ENCODE measurements around the gene CMTM6.

The CMTM6 gene

DNA sequence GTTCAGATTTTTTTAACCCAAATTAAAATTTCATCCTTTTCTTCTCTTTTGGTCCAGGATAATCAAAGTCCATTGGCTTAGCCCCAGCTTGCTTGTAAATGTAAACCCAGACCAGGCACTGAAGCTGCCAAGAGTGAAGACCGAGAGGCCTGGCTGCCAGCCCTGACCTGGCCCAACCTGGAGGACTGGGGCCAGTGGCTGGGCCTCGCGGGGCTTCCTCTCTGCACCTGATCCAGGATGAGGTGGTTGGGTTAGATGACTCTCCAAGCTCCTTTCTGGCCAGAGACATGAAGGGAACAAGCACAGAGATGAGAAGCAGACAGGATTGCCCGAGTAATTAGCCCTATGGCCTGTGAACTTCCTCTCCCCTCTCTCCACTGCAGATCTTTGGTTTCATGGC, 50.6 kb downstream of the CMTM6 start:
- TF ChIP-seq, protein P1, sequence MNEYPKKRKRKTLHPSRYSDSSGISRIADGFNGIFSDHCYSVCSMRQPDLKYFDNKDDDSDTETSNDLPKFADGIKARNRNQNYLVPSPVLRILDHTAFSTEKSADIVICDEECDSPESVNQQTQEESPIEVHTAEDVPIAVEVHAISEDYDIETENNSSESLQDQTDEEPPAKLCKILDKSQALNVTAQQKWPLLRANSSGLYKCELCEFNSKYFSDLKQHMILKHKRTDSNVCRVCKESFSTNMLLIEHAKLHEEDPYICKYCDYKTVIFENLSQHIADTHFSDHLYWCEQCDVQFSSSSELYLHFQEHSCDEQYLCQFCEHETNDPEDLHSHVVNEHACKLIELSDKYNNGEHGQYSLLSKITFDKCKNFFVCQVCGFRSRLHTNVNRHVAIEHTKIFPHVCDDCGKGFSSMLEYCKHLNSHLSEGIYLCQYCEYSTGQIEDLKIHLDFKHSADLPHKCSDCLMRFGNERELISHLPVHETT (tag by site-specific recombination; IDR thresholded peaks at IDR 0.05): no peak
- TF ChIP-seq, protein P2, sequence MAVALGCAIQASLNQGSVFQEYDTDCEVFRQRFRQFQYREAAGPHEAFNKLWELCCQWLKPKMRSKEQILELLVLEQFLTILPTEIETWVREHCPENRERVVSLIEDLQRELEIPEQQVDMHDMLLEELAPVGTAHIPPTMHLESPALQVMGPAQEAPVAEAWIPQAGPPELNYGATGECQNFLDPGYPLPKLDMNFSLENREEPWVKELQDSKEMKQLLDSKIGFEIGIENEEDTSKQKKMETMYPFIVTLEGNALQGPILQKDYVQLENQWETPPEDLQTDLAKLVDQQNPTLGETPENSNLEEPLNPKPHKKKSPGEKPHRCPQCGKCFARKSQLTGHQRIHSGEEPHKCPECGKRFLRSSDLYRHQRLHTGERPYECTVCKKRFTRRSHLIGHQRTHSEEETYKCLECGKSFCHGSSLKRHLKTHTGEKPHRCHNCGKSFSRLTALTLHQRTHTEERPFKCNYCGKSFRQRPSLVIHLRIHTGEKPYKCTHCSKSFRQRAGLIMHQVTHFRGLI (tag by site-specific recombination; IDR thresholded peaks at IDR 0.05): 0 out of 2 replicates have a peak, but pooled peaks have one; percentile 19
- H3K27ac ChIP-seq (ENCODE audit: extremely low read depth, low read depth, low read length): no peak overlapping the region
- ChIA-PET CTCF (interaction anchor here (0.6 kb wide), 1 partner anchor 275 kb away, joined by 3 read pairs; no protein-coding TSS in a partner anchor), POLR2A (no interaction called here)
- peaks cover 0 to 14% of the 10 kb centered on the region in 2 experiments; a peak in 2 of 3 replicates for H3K36me3 ChIP-seq (ENCODE audit: control insufficient read depth in 2 of 2, insufficient read depth in 1 of 2, low read length in 2 of 2)
- H3K4me1 ChIP-seq (ENCODE audit: control insufficient read depth, insufficient read depth, low read length): no peaks in the 10 kb centered on the region
- H3K4me3 ChIP-seq (ENCODE audit: low read depth, low read length): no peak overlapping the region
- no peaks in the 10 kb centered on the region for H3K9me3 ChIP-seq (ENCODE audit: control insufficient read depth, insufficient read depth, low read depth, low read length)

DNA sequence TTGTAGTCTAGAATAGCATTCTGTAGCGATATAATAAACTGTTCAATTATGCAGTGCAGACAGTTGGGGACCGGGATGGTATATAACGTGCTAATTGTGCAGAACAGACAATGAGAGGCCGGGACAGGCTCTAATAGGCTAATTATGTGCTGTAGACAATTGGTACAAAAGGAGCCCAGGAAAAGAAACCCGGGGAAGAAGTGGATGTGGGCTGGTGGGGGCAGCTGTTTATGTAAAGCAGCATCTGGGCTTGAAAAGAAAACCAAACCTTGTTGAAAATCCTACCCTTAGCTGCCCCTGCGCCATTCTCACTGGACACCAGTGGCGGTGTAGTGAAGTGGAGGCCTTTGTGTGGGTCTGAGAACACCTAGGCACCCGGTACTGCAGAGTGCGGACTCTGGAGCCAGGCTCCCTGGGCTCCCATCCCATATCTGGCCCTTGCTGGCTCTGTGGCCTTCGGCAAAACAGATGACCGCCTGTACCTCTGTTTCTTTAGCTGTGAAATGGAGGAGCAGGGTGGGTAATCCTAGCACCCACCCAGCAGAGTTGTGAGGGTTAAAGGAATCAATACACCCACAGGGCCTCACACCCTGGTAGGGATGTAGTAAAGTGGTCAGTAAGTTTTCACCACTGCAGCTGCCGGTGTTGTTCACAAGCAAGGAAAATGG, 51.5 kb downstream of the CMTM6 start:
- ChIA-PET POLR2A (no interaction called here), CTCF (interaction anchor here (0.6 to 1.1 kb wide), 3 partner anchors 10 to 273 kb away, joined by 3 to 4 read pairs (median 4); no protein-coding TSS in a partner anchor)

DNA sequence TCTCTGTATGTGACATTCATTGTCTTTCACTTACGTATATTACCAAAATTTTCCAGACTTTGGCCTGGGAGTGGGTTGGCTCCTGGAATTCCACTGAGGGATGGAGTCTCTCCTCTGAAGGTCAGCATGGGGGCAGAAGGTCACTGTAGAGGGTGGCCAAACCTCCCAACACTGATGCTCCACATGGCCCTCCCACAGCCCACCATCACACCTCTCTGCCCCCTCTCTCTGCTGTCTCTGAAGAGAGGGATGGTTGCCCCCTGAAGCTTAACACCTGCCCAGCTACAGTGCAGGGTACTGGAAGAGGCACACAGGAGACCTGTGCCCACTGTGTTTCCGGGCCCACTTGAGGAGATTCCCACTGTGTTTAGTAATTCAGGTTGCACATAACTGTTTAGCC, 52.2 kb downstream of the CMTM6 start:
- POLR2A ChIA-PET: no interaction called here
- no peak overlapping the region for H3K27ac ChIP-seq (ENCODE audit: extremely low read depth, low read depth, low read length)
- no peak overlapping the region for H3K4me3 ChIP-seq (ENCODE audit: low read depth, low read length)
- H3K9me3 ChIP-seq (ENCODE audit: control insufficient read depth, insufficient read depth, low read depth, low read length): no peaks in the 10 kb centered on the region
- TF ChIP-seq ZBTB17 (tag by site-specific recombination; IDR thresholded peaks at IDR 0.05) (no peak), ZNF23 (tag by site-specific recombination; IDR thresholded peaks at IDR 0.05; ENCODE audit: borderline replicate concordance) (no peak), ZSCAN30 (tag by site-specific recombination; IDR thresholded peaks at IDR 0.05) (no peak), ZFP37 (tag by site-specific recombination; IDR thresholded peaks at IDR 0.05) (no peak), ZNF132 (tag by site-specific recombination; IDR thresholded peaks at IDR 0.05; ENCODE audit: borderline replicate concordance) (no peak), ZNF837 (tag by site-specific recombination; IDR thresholded peaks at IDR 0.05) (no peak), ZNF366 (tag by site-specific recombination; conservative IDR thresholded peaks at IDR 0.05) (no peak), ZNF248 (tag by site-specific recombination; IDR thresholded peaks at IDR 0.05) (no peak), ZNF184 (tag by site-specific recombination; IDR thresholded peaks at IDR 0.05) (no peak)
- TF ChIP-seq, protein P3, sequence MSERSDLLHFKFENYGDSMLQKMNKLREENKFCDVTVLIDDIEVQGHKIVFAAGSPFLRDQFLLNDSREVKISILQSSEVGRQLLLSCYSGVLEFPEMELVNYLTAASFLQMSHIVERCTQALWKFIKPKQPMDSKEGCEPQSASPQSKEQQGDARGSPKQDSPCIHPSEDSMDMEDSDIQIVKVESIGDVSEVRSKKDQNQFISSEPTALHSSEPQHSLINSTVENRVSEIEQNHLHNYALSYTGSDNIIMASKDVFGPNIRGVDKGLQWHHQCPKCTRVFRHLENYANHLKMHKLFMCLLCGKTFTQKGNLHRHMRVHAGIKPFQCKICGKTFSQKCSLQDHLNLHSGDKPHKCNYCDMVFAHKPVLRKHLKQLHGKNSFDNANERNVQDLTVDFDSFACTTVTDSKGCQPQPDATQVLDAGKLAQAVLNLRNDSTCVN (tag by site-specific recombination; optimal IDR thresholded peaks at IDR 0.05): no peak
- peaks cover 0 to 14% of the 10 kb centered on the region in 2 experiments; a peak in 2 of 3 replicates for H3K36me3 ChIP-seq (ENCODE audit: control insufficient read depth in 2 of 2, insufficient read depth in 1 of 2, low read length in 2 of 2)
- no peaks in the 10 kb centered on the region for H3K4me1 ChIP-seq (ENCODE audit: control insufficient read depth, insufficient read depth, low read length)
- CTCF ChIA-PET: interaction anchor here (0.6 to 1.1 kb wide), 3 partner anchors 11 to 272 kb away, joined by 3 to 4 read pairs (median 4); no protein-coding TSS in a partner anchor

More for the DNA sequence above, 51.5 kb downstream of the CMTM6 start:
- no peaks in the 10 kb centered on the region for H3K9me3 ChIP-seq (ENCODE audit: control insufficient read depth, insufficient read depth, low read depth, low read length)
- TF ChIP-seq ZNF621 (tag by site-specific recombination; IDR thresholded peaks at IDR 0.05) (no peak), ZFP37 (tag by site-specific recombination; IDR thresholded peaks at IDR 0.05) (no peak), ZNF221 (tag by site-specific recombination; IDR thresholded peaks at IDR 0.05; ENCODE audit: borderline replicate concordance) (no peak), ZFHX2 (tag by site-specific recombination; conservative IDR thresholded peaks at IDR 0.05) (no peak), ZSCAN16 (tag by site-specific recombination; IDR thresholded peaks at IDR 0.05) (no peak), ZNF16 (tag by site-specific recombination; IDR thresholded peaks at IDR 0.05; ENCODE audit: low read depth) (no peak), ZNF629 (tag by site-specific recombination; IDR thresholded peaks at IDR 0.05) (no peak), ZNF596 (tag by site-specific recombination; IDR thresholded peaks at IDR 0.05) (no peak), SP2 (tag by site-specific recombination; IDR thresholded peaks at IDR 0.05) (no peak), ZNF184 (tag by site-specific recombination; IDR thresholded peaks at IDR 0.05) (no peak), ZNF514 (tag by site-specific recombination; IDR thresholded peaks at IDR 0.05) (no peak), ZNF175 (tag by site-specific recombination; IDR thresholded peaks at IDR 0.05) (no peak), ZNF202 (tag by site-specific recombination; IDR thresholded peaks at IDR 0.05; ENCODE audit: borderline replicate concordance) (no peak), PRDM1 (tag by site-specific recombination; IDR thresholded peaks at IDR 0.05) (no peak)
- TF ChIP-seq, protein P4, sequence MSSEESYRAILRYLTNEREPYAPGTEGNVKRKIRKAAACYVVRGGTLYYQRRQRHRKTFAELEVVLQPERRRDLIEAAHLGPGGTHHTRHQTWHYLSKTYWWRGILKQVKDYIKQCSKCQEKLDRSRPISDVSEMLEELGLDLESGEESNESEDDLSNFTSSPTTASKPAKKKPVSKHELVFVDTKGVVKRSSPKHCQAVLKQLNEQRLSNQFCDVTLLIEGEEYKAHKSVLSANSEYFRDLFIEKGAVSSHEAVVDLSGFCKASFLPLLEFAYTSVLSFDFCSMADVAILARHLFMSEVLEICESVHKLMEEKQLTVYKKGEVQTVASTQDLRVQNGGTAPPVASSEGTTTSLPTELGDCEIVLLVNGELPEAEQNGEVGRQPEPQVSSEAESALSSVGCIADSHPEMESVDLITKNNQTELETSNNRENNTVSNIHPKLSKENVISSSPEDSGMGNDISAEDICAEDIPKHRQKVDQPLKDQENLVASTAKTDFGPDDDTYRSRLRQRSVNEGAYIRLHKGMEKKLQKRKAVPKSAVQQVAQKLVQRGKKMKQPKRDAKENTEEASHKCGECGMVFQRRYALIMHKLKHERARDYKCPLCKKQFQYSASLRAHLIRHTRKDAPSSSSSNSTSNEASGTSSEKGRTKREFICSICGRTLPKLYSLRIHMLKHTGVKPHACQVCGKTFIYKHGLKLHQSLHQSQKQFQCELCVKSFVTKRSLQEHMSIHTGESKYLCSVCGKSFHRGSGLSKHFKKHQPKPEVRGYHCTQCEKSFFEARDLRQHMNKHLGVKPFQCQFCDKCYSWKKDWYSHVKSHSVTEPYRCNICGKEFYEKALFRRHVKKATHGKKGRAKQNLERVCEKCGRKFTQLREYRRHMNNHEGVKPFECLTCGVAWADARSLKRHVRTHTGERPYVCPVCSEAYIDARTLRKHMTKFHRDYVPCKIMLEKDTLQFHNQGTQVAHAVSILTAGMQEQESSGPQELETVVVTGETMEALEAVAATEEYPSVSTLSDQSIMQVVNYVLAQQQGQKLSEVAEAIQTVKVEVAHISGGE (tag by site-specific recombination; conservative IDR thresholded peaks at IDR 0.05; ENCODE audit: low read depth): no peak
- H3K27ac ChIP-seq (ENCODE audit: extremely low read depth, low read depth, low read length): no peak overlapping the region
- H3K36me3 ChIP-seq (ENCODE audit: control insufficient read depth in 2 of 2, insufficient read depth in 1 of 2, low read length in 2 of 2): peaks cover 0 to 14% of the 10 kb centered on the region in 2 experiments; a peak in 2 of 3 replicates
- no peak overlapping the region for H3K4me3 ChIP-seq (ENCODE audit: low read depth, low read length)
- H3K4me1 ChIP-seq (ENCODE audit: control insufficient read depth, insufficient read depth, low read length): no peaks in the 10 kb centered on the region

All from HEK293 (cell line).